Caco-2 (cell line): Measurements from ENCODE around the gene PTCH1. TPM values are rescaled to one million over a fixed set of nuclear protein-coding genes. Genes with fewer than 3 reads are reported as not detected.

Experiments used
- BruUV-seq: library from RNA; stranded (reverse); fragments of 400-500 nt; replicated peaks from 2 replicates; lab custom pipeline; 2021; lab: Mats Ljungman, UMichigan
- CTCF ChIA-PET: fragments of 300-600 bp; sonication (Branson Sonifier 250); formaldehyde crosslinking; loops from one replicate; lab custom pipeline; 2022; ENCODE audit warnings: antibody characterized with exemption; lab: Charles Lee
- POLR2A ChIA-PET: fragments of 300-600 bp; sonication (Branson Sonifier 250); formaldehyde crosslinking; loops from one replicate; lab custom pipeline; 2022; ENCODE audit warnings: antibody characterized with exemption; lab: Charles Lee
- DNase-seq, 2 experiments: peaks; one replicate each; pipeline versions ENCODE4 v3.0.0 to v3.0.0-alpha.2; 2020 to 2022
- H3K27me3 ChIP-seq: replicated peaks from 2 replicates; pipeline ENCODE4 v1.6.0; 2011; ENCODE audit warnings: low read length; ENCODE audit not compliant: control insufficient read depth, insufficient read depth
- H3K36me3 ChIP-seq: 2 replicates; pipeline ENCODE4 v1.5.1; 2011; ENCODE audit warnings: low read length; ENCODE audit not compliant: control insufficient read depth, insufficient read depth
- H3K4me1 ChIP-seq: fragments of 250-450 bp; sonication (Bioruptor Pico); 2 replicates; pipeline ENCODE4 v1.5.1; 2020; ENCODE audit warnings: mild to moderate bottlenecking
- H3K4me3 ChIP-seq: 2 replicates; pipeline ENCODE4 v1.5.1; 2011; ENCODE audit warnings: low read depth, mild to moderate bottlenecking, control low read depth, low read length
- H3K9me3 ChIP-seq: fragments of 250-450 bp; sonication (Bioruptor Pico); 2 replicates; pipeline ENCODE4 v1.5.1; 2020; ENCODE audit warnings: mild to moderate bottlenecking, moderate library complexity
- H3K27ac Mint-ChIP-seq: one replicate; pipeline ENCODE4 v1.8.0; 2022; ENCODE audit warnings: mixed read lengths; ENCODE audit not compliant: unreplicated experiment
- H3K27me3 Mint-ChIP-seq: one replicate; pipeline ENCODE4 v1.8.0; 2022; ENCODE audit warnings: mixed read lengths; ENCODE audit not compliant: insufficient read depth, unreplicated experiment
- H3K36me3 Mint-ChIP-seq: one replicate; pipeline ENCODE4 v1.8.0; 2022; ENCODE audit warnings: mild to moderate bottlenecking, mixed read lengths; ENCODE audit not compliant: insufficient read depth, unreplicated experiment
- H3K4me1 Mint-ChIP-seq: one replicate; pipeline ENCODE4 v1.8.0; 2022; ENCODE audit warnings: low read depth, mixed read lengths; ENCODE audit not compliant: unreplicated experiment
- H3K4me3 Mint-ChIP-seq: one replicate; pipeline ENCODE4 v1.8.0; 2022; ENCODE audit warnings: mild to moderate bottlenecking, moderate library complexity, mixed read lengths; ENCODE audit not compliant: unreplicated experiment
- H3K9me3 Mint-ChIP-seq: one replicate; pipeline ENCODE4 v1.8.0; 2022; ENCODE audit warnings: mixed read lengths; ENCODE audit not compliant: unreplicated experiment
- intact Hi-C: fragments of 100-400 bp; cut with micrococcal nuclease; formaldehyde crosslinking; loops from one replicate; pipeline ENCODE4 v1.10.0; 2022; ENCODE audit not compliant: unreplicated experiment
- total RNA-seq: library from RNA; stranded (reverse); gene quantifications from 2 replicates; pipeline ENCODE4 v1.2.3, GENCODE V29; 2022
- TF ChIP-seq, protein P1 (sequence below), 2 experiments: fragments of 200-600 bp in 1 of 2; IDR thresholded peaks; 1 replicate in 1 of 2; 2 replicates in 1 of 2; pipeline versions ENCODE4 v1.5.1 to v1.8.0; 2011 to 2022; ENCODE audit warnings: antibody characterized with exemption in 1 of 2, control low read depth in 1 of 2, inconsistent platforms in 1 of 2, low read depth in 1 of 2, low read length in 1 of 2, mild to moderate bottlenecking in 1 of 2, moderate library complexity in 1 of 2; ENCODE audit not compliant: insufficient read depth in 1 of 2, severe bottlenecking in 1 of 2, unreplicated experiment in 1 of 2

PTCH1 gene
- total RNA-seq, 1 experiment from 2014 or later = 25.9 TPM

GRCh38 chr9:95522871-95523370 is 6.2 kb upstream of the PTCH1 start:
- H3K27ac Mint-ChIP-seq = no peak overlapping the region
- no peaks in the 10 kb centered on the region for H3K36me3 ChIP-seq
- H3K9me3 ChIP-seq = no peaks in the 10 kb centered on the region; the same call in 1 of the 2 replicates
- ChIA-PET POLR2A (no interaction called here), CTCF (no interaction called here)
- TF ChIP-seq, protein P1, sequence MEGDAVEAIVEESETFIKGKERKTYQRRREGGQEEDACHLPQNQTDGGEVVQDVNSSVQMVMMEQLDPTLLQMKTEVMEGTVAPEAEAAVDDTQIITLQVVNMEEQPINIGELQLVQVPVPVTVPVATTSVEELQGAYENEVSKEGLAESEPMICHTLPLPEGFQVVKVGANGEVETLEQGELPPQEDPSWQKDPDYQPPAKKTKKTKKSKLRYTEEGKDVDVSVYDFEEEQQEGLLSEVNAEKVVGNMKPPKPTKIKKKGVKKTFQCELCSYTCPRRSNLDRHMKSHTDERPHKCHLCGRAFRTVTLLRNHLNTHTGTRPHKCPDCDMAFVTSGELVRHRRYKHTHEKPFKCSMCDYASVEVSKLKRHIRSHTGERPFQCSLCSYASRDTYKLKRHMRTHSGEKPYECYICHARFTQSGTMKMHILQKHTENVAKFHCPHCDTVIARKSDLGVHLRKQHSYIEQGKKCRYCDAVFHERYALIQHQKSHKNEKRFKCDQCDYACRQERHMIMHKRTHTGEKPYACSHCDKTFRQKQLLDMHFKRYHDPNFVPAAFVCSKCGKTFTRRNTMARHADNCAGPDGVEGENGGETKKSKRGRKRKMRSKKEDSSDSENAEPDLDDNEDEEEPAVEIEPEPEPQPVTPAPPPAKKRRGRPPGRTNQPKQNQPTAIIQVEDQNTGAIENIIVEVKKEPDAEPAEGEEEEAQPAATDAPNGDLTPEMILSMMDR (IDR thresholded peaks at IDR 0.05; ENCODE audit: insufficient read depth in 1 of 2, low read depth in 1 of 2, low read length in 1 of 2, severe bottlenecking in 1 of 2, unreplicated experiment in 1 of 2) = no peak
- H3K4me3 ChIP-seq = no peak overlapping the region
- DNase-seq = no peak
- peaks cover 1% of the 10 kb centered on the region for H3K27me3 Mint-ChIP-seq
- BruUV-seq = no TSS peak
- no peaks in the 10 kb centered on the region for H3K27me3 ChIP-seq
- intact Hi-C loops = no loop called here
- H3K4me3 Mint-ChIP-seq = no peak overlapping the region
- no peaks in the 10 kb centered on the region for H3K4me1 ChIP-seq
- H3K36me3 Mint-ChIP-seq = no peaks in the 10 kb centered on the region
- H3K9me3 Mint-ChIP-seq = no peaks in the 10 kb centered on the region
- H3K4me1 Mint-ChIP-seq = no peaks in the 10 kb centered on the region

GRCh38 chr9:95521699-95522098 is 4.9 kb upstream of the PTCH1 start:
- Mint-ChIP-seq H3K36me3 (peaks cover 1% of the 10 kb centered on the region), H3K27ac (no peak overlapping the region), H3K4me3 (no peak overlapping the region), H3K27me3 (no peaks in the 10 kb centered on the region), H3K4me1 (no peaks in the 10 kb centered on the region), H3K9me3 (no peaks in the 10 kb centered on the region)
- Histone ChIP-seq H3K9me3 (no peaks in the 10 kb centered on the region; the same call in 1 of the 2 replicates), H3K4me1 (no peaks in the 10 kb centered on the region), H3K4me3 (no peak overlapping the region), H3K27me3 (no peaks in the 10 kb centered on the region), H3K36me3 (no peaks in the 10 kb centered on the region)
- no TSS peak for BruUV-seq
- POLR2A ChIA-PET = no interaction called here
- CTCF ChIA-PET = no interaction called here
- no peak for DNase-seq
- intact Hi-C loops = no loop called here
- TF ChIP-seq, protein P1 (IDR thresholded peaks at IDR 0.05; ENCODE audit: insufficient read depth in 1 of 2, low read depth in 1 of 2, low read length in 1 of 2, severe bottlenecking in 1 of 2, unreplicated experiment in 1 of 2) = no peak

- Mint-ChIP-seq H3K27me3 (no peaks in the 10 kb centered on the region), H3K4me3 (peak overlapping the region; percentile 79), H3K4me1 (no peaks in the 10 kb centered on the region), H3K27ac (no peak overlapping the region), H3K36me3 (peaks cover 6% of the 10 kb centered on the region), H3K9me3 (no peaks in the 10 kb centered on the region)
- Histone ChIP-seq H3K27me3 (no peaks in the 10 kb centered on the region), H3K36me3 (no peaks in the 10 kb centered on the region), H3K4me1 (0 out of 2 replicates have a peak, but pooled peaks cover 7% of the 10 kb centered on the region), H3K4me3 (peak overlapping the region; percentile 65), H3K9me3 (no peaks in the 10 kb centered on the region; the same call in 1 of the 2 replicates)
- CTCF ChIA-PET = interaction anchor here (0.7 kb wide), 1 partner anchor 267 kb away, joined by 3 read pairs; no protein-coding TSS in a partner anchor
- DNase-seq = no peak
- intact Hi-C loops = no loop called here
- TF ChIP-seq, protein P1 (IDR thresholded peaks at IDR 0.05; ENCODE audit: insufficient read depth in 1 of 2, low read depth in 1 of 2, low read length in 1 of 2, severe bottlenecking in 1 of 2, unreplicated experiment in 1 of 2) = no peak
- no TSS peak for BruUV-seq
- POLR2A ChIA-PET = no interaction called here
These were observed 1.0 kb upstream of the PTCH1 start for GRCh38 chr9:95517559-95518425.
